ENCODE results near the gene CD22. TPM values are rescaled to one million over a fixed set of nuclear protein-coding genes. Genes with fewer than 3 reads are reported as not detected.

Gene CD22
- total and polyA plus RNA-seq, 2 of the 13 experiments (the other 11 are each of a cell fraction or from before 2014, with no cell fraction given) = 0.71 to 1.7 TPM

DNA sequence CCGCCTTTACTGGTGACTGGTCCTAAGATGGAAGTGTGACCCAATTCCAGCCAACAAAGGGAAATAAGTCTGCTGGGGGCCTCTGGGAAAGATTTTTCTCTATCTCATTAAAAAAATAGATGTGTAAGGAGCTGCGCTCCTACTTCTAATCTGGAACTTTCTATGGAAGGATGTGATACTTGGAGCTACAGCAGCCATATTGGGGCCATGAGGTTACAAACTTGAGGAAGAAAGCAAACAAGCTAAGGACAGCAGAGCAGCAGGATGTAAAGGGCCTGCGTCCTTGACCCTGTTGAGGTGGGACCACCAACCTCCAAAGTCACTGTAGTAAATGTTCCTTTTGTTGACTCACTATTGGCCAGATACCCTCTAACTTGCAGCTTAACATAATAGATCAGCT lies 49.4 kb downstream of the CD22 start (continued):
- TF ChIP-seq, protein P1, sequence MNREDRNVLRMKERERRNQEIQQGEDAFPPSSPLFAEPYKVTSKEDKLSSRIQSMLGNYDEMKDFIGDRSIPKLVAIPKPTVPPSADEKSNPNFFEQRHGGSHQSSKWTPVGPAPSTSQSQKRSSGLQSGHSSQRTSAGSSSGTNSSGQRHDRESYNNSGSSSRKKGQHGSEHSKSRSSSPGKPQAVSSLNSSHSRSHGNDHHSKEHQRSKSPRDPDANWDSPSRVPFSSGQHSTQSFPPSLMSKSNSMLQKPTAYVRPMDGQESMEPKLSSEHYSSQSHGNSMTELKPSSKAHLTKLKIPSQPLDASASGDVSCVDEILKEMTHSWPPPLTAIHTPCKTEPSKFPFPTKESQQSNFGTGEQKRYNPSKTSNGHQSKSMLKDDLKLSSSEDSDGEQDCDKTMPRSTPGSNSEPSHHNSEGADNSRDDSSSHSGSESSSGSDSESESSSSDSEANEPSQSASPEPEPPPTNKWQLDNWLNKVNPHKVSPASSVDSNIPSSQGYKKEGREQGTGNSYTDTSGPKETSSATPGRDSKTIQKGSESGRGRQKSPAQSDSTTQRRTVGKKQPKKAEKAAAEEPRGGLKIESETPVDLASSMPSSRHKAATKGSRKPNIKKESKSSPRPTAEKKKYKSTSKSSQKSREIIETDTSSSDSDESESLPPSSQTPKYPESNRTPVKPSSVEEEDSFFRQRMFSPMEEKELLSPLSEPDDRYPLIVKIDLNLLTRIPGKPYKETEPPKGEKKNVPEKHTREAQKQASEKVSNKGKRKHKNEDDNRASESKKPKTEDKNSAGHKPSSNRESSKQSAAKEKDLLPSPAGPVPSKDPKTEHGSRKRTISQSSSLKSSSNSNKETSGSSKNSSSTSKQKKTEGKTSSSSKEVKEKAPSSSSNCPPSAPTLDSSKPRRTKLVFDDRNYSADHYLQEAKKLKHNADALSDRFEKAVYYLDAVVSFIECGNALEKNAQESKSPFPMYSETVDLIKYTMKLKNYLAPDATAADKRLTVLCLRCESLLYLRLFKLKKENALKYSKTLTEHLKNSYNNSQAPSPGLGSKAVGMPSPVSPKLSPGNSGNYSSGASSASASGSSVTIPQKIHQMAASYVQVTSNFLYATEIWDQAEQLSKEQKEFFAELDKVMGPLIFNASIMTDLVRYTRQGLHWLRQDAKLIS (CRISPR knock-in tag; IDR thresholded peaks at IDR 0.05) = no peak
- TF ChIP-seq MAFK (conservative IDR thresholded peaks at IDR 0.05 in 1 of 2, IDR thresholded peaks at IDR 0.05 in 1 of 2; ENCODE audit: low read length in 2 of 2) (no peak), CHD2 (IDR thresholded peaks at IDR 0.05; ENCODE audit: low read depth, low read length) (no peak), HDAC1 (CRISPR knock-in tag; IDR thresholded peaks at IDR 0.05) (no peak)
- TF ChIP-seq, protein P2, sequence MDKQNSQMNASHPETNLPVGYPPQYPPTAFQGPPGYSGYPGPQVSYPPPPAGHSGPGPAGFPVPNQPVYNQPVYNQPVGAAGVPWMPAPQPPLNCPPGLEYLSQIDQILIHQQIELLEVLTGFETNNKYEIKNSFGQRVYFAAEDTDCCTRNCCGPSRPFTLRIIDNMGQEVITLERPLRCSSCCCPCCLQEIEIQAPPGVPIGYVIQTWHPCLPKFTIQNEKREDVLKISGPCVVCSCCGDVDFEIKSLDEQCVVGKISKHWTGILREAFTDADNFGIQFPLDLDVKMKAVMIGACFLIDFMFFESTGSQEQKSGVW (CRISPR knock-in tag; IDR thresholded peaks at IDR 0.05; ENCODE audit: borderline replicate concordance) = no peak
- TF ChIP-seq, protein P3, sequence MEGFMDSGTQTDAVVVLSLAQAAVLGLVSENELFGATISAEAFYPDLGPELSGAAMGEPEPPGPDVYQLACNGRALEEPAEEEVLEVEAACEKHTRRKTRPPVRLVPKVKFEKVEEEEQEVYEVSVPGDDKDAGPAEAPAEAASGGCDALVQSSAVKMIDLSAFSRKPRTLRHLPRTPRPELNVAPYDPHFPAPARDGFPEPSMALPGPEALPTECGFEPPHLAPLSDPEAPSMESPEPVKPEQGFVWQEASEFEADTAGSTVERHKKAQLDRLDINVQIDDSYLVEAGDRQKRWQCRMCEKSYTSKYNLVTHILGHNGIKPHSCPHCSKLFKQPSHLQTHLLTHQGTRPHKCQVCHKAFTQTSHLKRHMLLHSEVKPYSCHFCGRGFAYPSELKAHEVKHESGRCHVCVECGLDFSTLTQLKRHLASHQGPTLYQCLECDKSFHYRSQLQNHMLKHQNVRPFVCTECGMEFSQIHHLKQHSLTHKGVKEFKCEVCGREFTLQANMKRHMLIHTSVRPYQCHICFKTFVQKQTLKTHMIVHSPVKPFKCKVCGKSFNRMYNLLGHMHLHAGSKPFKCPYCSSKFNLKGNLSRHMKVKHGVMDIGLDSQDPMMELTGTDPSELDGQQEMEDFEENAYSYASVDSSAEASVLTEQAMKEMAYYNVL (CRISPR knock-in tag; IDR thresholded peaks at IDR 0.05; ENCODE audit: borderline replicate concordance) = no peak

All from HepG2 (cell line).